Suprapubic skin (tissue), 4 donors: Measurements from ENCODE around the gene PRKACG.

ENCODE experiments used
- CTCF ChIP-seq, 2 donors: fragments of 200-600 bp in 1 of 2; fragments of 450-650 bp in 1 of 2; sonication (generic) in 1 of 2; IDR thresholded peaks; one replicate each; pipeline ENCODE4 v1.5.1; 2016 to 2019; ENCODE audit warnings: antibody characterized with exemption in 2 of 2, mild to moderate bottlenecking in 1 of 2, moderate library complexity in 1 of 2
- EP300 ChIP-seq: sonication (generic); formaldehyde crosslinking; IDR thresholded peaks from one replicate; pipeline ENCODE4 v1.6.1; 2017; ENCODE audit warnings: antibody characterized with exemption
- POLR2A ChIP-seq, 2 donors: fragments of 450-650 bp; IDR thresholded peaks; one replicate each; pipeline ENCODE4 v1.6.1; 2017; ENCODE audit warnings: antibody characterized with exemption in 2 of 2, mild to moderate bottlenecking in 2 of 2, moderate library complexity in 2 of 2
- POLR2AphosphoS5 ChIP-seq, 3 donors: sonication (generic); formaldehyde crosslinking; IDR thresholded peaks; one replicate each; pipeline ENCODE4 v1.6.1; 2017; ENCODE audit warnings: antibody characterized with exemption in 3 of 3

GRCh38 chr9:68991457-68991856, 22.5 kb downstream of the PRKACG start:
- TF ChIP-seq CTCF (IDR thresholded peaks at IDR 0.05), result no peak
- TF ChIP-seq POLR2A (IDR thresholded peaks at IDR 0.05), result no peak
- TF ChIP-seq EP300, result no peak
- no peak for TF ChIP-seq POLR2AphosphoS5 (IDR thresholded peaks at IDR 0.05)
